MM.1S (cell line): ENCODE data around the gene XPNPEP2.
A peak's percentile ranks its signal among the peaks of the same experiment; 100 is the strongest.

ENCODE experiments used
- DNase-seq: peaks from one replicate; pipeline ENCODE4 v3.0.0-alpha.2; 2015
- H2AFZ ChIP-seq: fragments of 300-600 bp; sonication (generic); 2 replicates; pipeline ENCODE4 v1.6.0; 2016; ENCODE audit warnings: antibody characterized with exemption, low read length
- H3F3A ChIP-seq: fragments of 300-600 bp; sonication (generic); 2 replicates; pipeline ENCODE4 v1.6.1; 2016; ENCODE audit warnings: mild to moderate bottlenecking, antibody characterized with exemption, low read length, moderate library complexity, mixed read lengths; ENCODE audit not compliant: insufficient read depth
- H3K27ac ChIP-seq: fragments of 300-600 bp; sonication (generic); 2 replicates; pipeline ENCODE4 v1.5.1; 2016; ENCODE audit warnings: mild to moderate bottlenecking, low read length
- H3K27me3 ChIP-seq: fragments of 300-600 bp; sonication (generic); replicated peaks from 2 replicates; pipeline ENCODE4 v1.6.0; 2016; ENCODE audit warnings: low read length; ENCODE audit not compliant: insufficient read depth
- H3K36me3 ChIP-seq: fragments of 300-600 bp; sonication (generic); replicated peaks from 2 replicates; pipeline ENCODE4 v1.6.1; 2016; ENCODE audit warnings: mild to moderate bottlenecking, low read length, mixed read lengths; ENCODE audit not compliant: insufficient read depth
- H3K4me1 ChIP-seq: fragments of 300-600 bp; sonication (generic); 2 replicates; pipeline ENCODE4 v1.6.1; 2016; ENCODE audit warnings: low read length, mixed read lengths
- H3K4me2 ChIP-seq: fragments of 300-600 bp; sonication (generic); 2 replicates; pipeline ENCODE4 v1.6.0; 2016; ENCODE audit warnings: low read depth, low read length
- H3K4me3 ChIP-seq: fragments of 300-600 bp; sonication (generic); 2 replicates; pipeline ENCODE4 v1.5.1; 2016; ENCODE audit warnings: low read length, mixed read lengths
- H3K79me2 ChIP-seq: fragments of 300-600 bp; sonication (generic); 2 replicates; pipeline ENCODE4 v1.6.1; 2016; ENCODE audit warnings: mixed run types, low read length, mixed read lengths
- H3K9ac ChIP-seq: fragments of 300-600 bp; sonication (generic); 2 replicates; pipeline ENCODE4 v1.6.1; 2016; ENCODE audit warnings: low read length, mixed read lengths
- H3K9me2 ChIP-seq: fragments of 300-600 bp; sonication (generic); replicated peaks from 2 replicates; pipeline ENCODE4 v1.6.1; 2016; ENCODE audit warnings: mild to moderate bottlenecking, low read length, mixed read lengths; ENCODE audit not compliant: insufficient read depth
- H3K9me3 ChIP-seq: fragments of 300-600 bp; sonication (generic); replicated peaks from 2 replicates; pipeline ENCODE4 v1.6.1; 2016; ENCODE audit warnings: mild to moderate bottlenecking, low read length, mixed read lengths; ENCODE audit not compliant: insufficient read depth
- H4K20me1 ChIP-seq: fragments of 300-600 bp; sonication (generic); 2 replicates; pipeline ENCODE4 v1.6.1; 2016; ENCODE audit warnings: mild to moderate bottlenecking, low read length, moderate library complexity, mixed read lengths; ENCODE audit not compliant: insufficient read depth
- EZH2 ChIP-seq: fragments of 300-600 bp; sonication (generic); optimal IDR thresholded peaks from 2 replicates; pipeline ENCODE3; 2017; ENCODE audit warnings: low read depth, mild to moderate bottlenecking, antibody characterized with exemption, low read length, mixed read lengths
- EZH2phosphoT487 ChIP-seq: fragments of 300-600 bp; sonication (generic); IDR thresholded peaks from 2 replicates; pipeline ENCODE4 v1.6.1; 2018; ENCODE audit warnings: antibody characterized with exemption, low read length
- TF ChIP-seq, protein P1 (sequence below): fragments of 300-600 bp; sonication (generic); IDR thresholded peaks from 2 replicates; pipeline ENCODE4 v1.5.1; 2016; ENCODE audit warnings: antibody characterized with exemption, low read length, mixed read lengths

Gene XPNPEP2

DNA sequence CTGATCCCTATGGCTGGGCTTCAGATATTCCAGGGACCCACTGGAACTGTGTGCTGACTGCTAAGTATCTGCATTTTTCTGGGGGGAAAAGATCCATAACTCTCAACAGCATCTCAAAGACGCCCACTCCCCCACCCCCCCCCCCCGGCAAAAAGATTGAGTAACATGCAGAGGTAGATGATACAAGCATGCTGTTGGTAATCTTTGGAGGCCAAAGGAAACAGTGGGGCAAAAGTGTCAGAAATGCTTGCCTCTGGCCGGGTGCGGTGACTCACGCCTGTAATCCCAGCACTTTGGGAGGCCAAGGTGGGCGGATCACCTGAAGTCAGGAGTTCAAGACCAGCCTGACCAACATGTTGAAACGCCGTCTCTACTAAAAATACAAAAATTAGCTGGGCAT, 12.2 kb downstream of the XPNPEP2 start:
- Histone ChIP-seq H4K20me1 (no peaks in the 10 kb centered on the region), H3K79me2 (no peaks in the 10 kb centered on the region), H3K36me3 (no peaks in the 10 kb centered on the region), H3K4me3 (no peak overlapping the region), H3K27ac (no peak overlapping the region), H3K9me2 (no peaks in the 10 kb centered on the region), H2AFZ (no peak overlapping the region), H3K4me1 (no peaks in the 10 kb centered on the region), H3K9me3 (no peaks in the 10 kb centered on the region), H3K9ac (no peak overlapping the region), H3K4me2 (no peak overlapping the region), H3F3A (no peaks in the 10 kb centered on the region), H3K27me3 (no peaks in the 10 kb centered on the region)
- DNase-seq, result no peak
- TF ChIP-seq EZH2phosphoT487, result no peak
- TF ChIP-seq, protein P1, sequence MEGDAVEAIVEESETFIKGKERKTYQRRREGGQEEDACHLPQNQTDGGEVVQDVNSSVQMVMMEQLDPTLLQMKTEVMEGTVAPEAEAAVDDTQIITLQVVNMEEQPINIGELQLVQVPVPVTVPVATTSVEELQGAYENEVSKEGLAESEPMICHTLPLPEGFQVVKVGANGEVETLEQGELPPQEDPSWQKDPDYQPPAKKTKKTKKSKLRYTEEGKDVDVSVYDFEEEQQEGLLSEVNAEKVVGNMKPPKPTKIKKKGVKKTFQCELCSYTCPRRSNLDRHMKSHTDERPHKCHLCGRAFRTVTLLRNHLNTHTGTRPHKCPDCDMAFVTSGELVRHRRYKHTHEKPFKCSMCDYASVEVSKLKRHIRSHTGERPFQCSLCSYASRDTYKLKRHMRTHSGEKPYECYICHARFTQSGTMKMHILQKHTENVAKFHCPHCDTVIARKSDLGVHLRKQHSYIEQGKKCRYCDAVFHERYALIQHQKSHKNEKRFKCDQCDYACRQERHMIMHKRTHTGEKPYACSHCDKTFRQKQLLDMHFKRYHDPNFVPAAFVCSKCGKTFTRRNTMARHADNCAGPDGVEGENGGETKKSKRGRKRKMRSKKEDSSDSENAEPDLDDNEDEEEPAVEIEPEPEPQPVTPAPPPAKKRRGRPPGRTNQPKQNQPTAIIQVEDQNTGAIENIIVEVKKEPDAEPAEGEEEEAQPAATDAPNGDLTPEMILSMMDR, result no peak
- TF ChIP-seq EZH2, result no peak

DNA sequence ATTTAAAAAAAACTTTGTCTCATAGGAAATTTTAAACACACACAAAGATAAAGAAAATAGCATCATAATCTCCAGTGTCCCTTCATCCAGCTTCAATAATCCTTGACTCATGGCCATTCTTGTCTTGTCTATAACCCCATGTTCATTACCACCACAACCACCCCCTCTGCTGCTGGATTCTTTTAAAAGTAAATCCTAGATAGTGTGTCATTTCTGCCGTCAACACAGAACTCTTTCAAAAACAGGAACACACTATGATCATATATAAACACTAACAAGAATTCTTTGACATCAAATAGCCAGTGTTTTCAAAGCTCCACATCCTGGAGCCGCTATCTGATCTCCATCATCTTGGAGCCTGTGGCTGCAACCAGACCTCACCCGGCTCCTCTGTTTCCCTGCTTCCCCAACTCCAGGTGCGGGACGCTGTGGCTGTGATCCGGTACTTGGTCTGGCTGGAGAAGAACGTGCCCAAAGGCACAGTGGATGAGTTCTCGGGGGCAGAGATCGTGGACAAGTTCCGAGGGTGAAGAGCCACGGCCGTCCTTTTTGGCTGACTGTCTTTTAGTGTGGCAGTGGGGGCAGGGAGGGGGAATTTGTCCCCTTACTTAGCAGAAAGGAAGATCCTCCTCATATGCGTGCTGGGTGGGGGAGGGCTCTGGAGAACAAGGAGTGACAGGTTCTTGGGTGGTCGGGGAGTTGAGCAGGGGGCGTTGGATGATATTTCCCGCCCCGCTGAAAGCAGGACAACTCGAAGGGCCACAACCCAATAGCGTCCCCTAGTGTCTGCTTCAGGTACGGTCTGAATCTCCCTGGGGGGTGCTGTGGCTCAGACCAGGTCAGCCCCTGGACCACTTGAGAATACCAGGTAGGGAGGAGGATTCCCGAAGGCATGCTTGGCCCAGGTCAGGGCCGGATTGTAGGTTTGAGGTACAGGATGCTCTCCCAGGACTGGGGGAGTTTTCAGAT, 15.6 kb downstream of the XPNPEP2 start:
- Histone ChIP-seq H3F3A (no peaks in the 10 kb centered on the region; the same call in 1 of the 2 replicates), H3K36me3 (no peaks in the 10 kb centered on the region), H2AFZ (no peak overlapping the region), H3K9me3 (no peaks in the 10 kb centered on the region), H3K9me2 (no peaks in the 10 kb centered on the region), H3K79me2 (no peaks in the 10 kb centered on the region), H4K20me1 (no peaks in the 10 kb centered on the region), H3K9ac (no peak overlapping the region), H3K4me1 (peaks cover 7% of the 10 kb centered on the region), H3K27me3 (no peaks in the 10 kb centered on the region), H3K4me3 (no peak overlapping the region), H3K4me2 (no peak overlapping the region), H3K27ac (no peak overlapping the region)
- no peak for TF ChIP-seq EZH2
- TF ChIP-seq, protein P1, result peak; percentile 32
- DNase-seq, result no peak

DNA sequence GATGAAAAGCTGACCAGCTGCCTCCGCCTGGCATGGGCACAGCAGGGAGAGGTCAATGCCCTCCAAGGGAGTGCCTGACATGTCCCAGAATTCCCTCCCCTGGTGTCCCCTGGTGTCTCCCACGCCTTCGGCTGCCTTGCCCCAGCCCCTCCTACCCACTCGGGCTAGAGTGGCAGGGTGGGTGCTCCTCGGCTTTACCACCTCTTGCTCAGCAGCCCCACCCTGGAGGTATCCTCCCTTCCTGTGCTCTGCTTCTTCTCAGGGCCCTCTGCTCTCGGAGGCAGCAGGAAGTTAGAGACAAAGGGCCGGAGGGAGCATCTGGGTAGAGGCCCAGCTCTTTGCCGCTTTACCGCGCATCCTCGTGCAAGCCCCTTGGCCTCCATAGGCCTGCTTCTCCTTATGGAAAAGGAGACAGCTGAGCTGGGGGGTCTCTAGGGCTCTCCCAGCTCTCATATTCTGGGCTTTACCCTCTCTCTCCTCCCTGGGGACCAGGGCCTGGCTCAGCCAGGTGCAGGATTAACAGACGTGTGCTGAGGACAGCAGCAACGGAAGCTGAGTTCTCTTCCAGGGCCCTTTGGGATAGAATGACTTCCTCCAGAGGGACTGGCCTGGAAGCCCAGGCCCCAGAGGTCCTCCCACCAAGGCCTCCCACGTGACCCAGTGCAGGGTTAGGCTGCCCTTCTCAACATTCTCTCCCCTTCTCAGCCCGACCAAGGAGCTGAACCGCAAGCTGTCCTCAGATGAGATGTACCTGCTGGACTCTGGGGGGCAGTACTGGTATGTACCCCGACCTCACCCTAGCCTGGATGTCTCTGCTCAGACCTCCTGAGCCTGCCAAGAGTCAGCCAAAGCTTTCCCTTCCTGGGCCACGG, 17.2 kb downstream of the XPNPEP2 start:
- H3F3A ChIP-seq, result peaks cover 5% of the 10 kb centered on the region; the same call in 1 of the 2 replicates
- no peak overlapping the region for H3K9ac ChIP-seq
- TF ChIP-seq, protein P1, result no peak
- no peak for TF ChIP-seq EZH2phosphoT487
- no peak for TF ChIP-seq EZH2
- H3K9me2 ChIP-seq, result no peaks in the 10 kb centered on the region
- no peak overlapping the region for H3K4me3 ChIP-seq
- no peak overlapping the region for H3K27ac ChIP-seq
- no peaks in the 10 kb centered on the region for H3K9me3 ChIP-seq
- no peaks in the 10 kb centered on the region for H3K27me3 ChIP-seq
- H3K4me2 ChIP-seq, result no peak overlapping the region
- H4K20me1 ChIP-seq, result no peaks in the 10 kb centered on the region
- no peaks in the 10 kb centered on the region for H3K79me2 ChIP-seq
- H3K4me1 ChIP-seq, result peaks cover 20% of the 10 kb centered on the region
- H2AFZ ChIP-seq, result no peak overlapping the region
- no peak for DNase-seq
- no peaks in the 10 kb centered on the region for H3K36me3 ChIP-seq
